NCI-H446 treated with DMSO at 0.1 percent for 48 hours (cell line): Measurements from ENCODE around the gene SKIDA1.

ENCODE experiments used
- DNase-seq: peaks from one replicate; lab custom pipeline; 2025; lab: John Stamatoyannopoulos, UW

SKIDA1 gene

GRCh38 chr10:21479570-21480315, 45.7 kb downstream of the SKIDA1 start:
- no peak for DNase-seq

- DNase-seq = no peak
Observed at GRCh38 chr10:21475393-21475792, 50.1 kb downstream of the SKIDA1 start.

DNA sequence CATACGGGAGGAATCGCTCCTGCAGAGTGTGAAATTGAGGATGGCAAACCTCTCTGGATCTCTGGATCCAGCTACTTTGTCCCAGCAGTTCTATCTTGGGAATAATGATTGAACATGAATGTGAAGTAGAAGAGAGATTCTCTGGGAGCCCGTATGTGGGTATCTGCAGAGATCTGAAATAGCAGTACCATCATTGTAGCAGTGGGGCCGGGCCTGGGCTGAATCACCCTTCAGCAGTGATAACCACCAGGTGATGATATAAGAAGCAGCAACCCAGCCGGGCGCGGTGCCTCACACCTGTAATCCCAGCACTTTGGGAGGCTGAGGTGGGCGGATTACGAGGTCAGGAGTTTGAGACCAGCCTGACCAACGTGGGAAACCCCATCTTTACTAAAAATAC, 51.9 kb downstream of the SKIDA1 start:
- no peak for DNase-seq

GRCh38 chr10:21473135-21473534, 52.3 kb downstream of the SKIDA1 start:
- no peak for DNase-seq

GRCh38 chr10:21468086-21468485, 57.4 kb downstream of the SKIDA1 start:
- DNase-seq = no peak

DNA sequence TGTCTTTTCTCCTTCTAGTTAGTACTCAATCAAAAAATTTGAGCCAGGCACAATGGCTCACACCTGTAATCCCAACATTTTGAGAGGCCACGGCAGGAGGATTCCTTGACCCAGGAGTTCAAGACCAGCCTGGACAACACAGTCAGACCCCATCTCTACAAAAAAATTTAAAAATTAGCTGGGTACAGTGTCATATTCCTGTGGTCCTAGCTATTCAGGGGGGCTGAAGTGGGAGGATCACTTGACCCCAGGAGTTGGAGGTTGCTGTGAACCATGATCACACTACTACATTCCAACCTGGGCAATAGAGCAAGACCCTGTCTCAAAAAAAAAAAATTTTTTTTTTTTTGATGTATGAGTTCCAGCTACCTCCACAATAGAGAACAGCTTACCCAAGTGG, 57.8 kb downstream of the SKIDA1 start:
- no peak for DNase-seq

- no peak for DNase-seq
Observed at GRCh38 chr10:21464134-21464533, 61.3 kb downstream of the SKIDA1 start.
